ENCODE results near the gene MKI67. TPM values are rescaled to one million over a fixed set of nuclear protein-coding genes. Genes with fewer than 3 reads are reported as not detected.

MKI67 gene
- total and polyA plus RNA-seq, 2 of the 13 experiments (the other 11 are each of a cell fraction or from before 2014, with no cell fraction given): 6.7 to 22.9 TPM

- H3K36me3 ChIP-seq (replicated peaks in 1 of 2; ENCODE audit: control insufficient read depth in 1 of 2, insufficient read depth in 2 of 2, low read length in 2 of 2): no peaks in the 10 kb centered on the region
- DNase-seq (ENCODE audit: low spot score): no peak
- TF ChIP-seq ZGPAT (CRISPR knock-in tag; IDR thresholded peaks at IDR 0.05) (no peak), ZSCAN31 (CRISPR knock-in tag; IDR thresholded peaks at IDR 0.05; ENCODE audit: low read depth) (no peak), DMAP1 (CRISPR knock-in tag; IDR thresholded peaks at IDR 0.05) (no peak), NCOR1 (IDR thresholded peaks at IDR 0.05; ENCODE audit: borderline replicate concordance, low read length) (no peak), ZNF589 (CRISPR knock-in tag; conservative IDR thresholded peaks at IDR 0.05) (no peak)
- no TSS peak for BruUV-seq (replicated peaks)
- no peak overlapping the region for H3K27ac ChIP-seq (ENCODE audit: extremely low read length, insufficient read depth, low read length)
- peaks cover 13% of the 10 kb centered on the region for H3K4me1 ChIP-seq (ENCODE audit: insufficient read depth, low read length)
- intact Hi-C loops (cut with micrococcal nuclease; ENCODE audit: unreplicated experiment): no loop called here
- in situ Hi-C loops (cut with HindIII; ENCODE audit: extremely low pct_ligation_motif_present, low pct_unique_long_range_greater_than_20kb): no loop called here
- ChIA-PET POLR2A (no interaction called here), CTCF (ENCODE audit: low intra/inter-chr PET ratio, low total read pairs) (no interaction called here)
- no peak overlapping the region for H2AFZ ChIP-seq (ENCODE audit: low read length)
- ATAC-seq: no peak
- H3K9ac ChIP-seq (ENCODE audit: insufficient read depth, low read depth, low read length): no peak overlapping the region
- no peaks in the 10 kb centered on the region for H4K20me1 ChIP-seq (ENCODE audit: insufficient read depth, low read length)
- no peaks in the 10 kb centered on the region for H3K9me3 ChIP-seq (ENCODE audit: low read length)
- FAIRE-seq: no peak
- no peaks in the 10 kb centered on the region for H3K79me2 ChIP-seq (ENCODE audit: insufficient read depth, low read length)
- no peak overlapping the region for H3K4me3 ChIP-seq (replicated peaks in 1 of 3; ENCODE audit: insufficient read depth in 1 of 3, low read depth in 2 of 3, low read length in 3 of 3)
- peaks cover 5 to 39% of the 10 kb centered on the region in 2 experiments; a peak in 4 of 5 replicates for H3K27me3 ChIP-seq (ENCODE audit: control insufficient read depth in 1 of 2, insufficient read depth in 2 of 2, low read length in 2 of 2)
- WGBS (ENCODE audit: low lambda C conversion rate): 27% methylated on average over 1 of the region's 1 CpG
- H3K4me2 ChIP-seq (ENCODE audit: low read depth, low read length): no peak overlapping the region
Measured at GRCh38 chr10:128050121-128050516, 76.1 kb downstream of the MKI67 start.

- no peaks in the 10 kb centered on the region for H3K79me2 ChIP-seq (ENCODE audit: insufficient read depth, low read length)
- DNase-seq (ENCODE audit: low spot score) (no peak), FAIRE-seq (no peak), ATAC-seq (no peak)
- no peaks in the 10 kb centered on the region for H3K9me3 ChIP-seq (ENCODE audit: low read length)
- 40% methylated on average over 17 of the region's 23 CpGs for WGBS (ENCODE audit: low lambda C conversion rate)
- H3K36me3 ChIP-seq (replicated peaks in 1 of 2; ENCODE audit: control insufficient read depth in 1 of 2, insufficient read depth in 2 of 2, low read length in 2 of 2): no peaks in the 10 kb centered on the region
- CTCF ChIA-PET (ENCODE audit: low intra/inter-chr PET ratio, low total read pairs): no interaction called here
- H2AFZ ChIP-seq (ENCODE audit: low read length): no peak overlapping the region
- no peaks in the 10 kb centered on the region for H4K20me1 ChIP-seq (ENCODE audit: insufficient read depth, low read length)
- intact Hi-C loops (cut with micrococcal nuclease; ENCODE audit: unreplicated experiment): no loop called here
- POLR2A ChIA-PET: no interaction called here
- in situ Hi-C loops (cut with HindIII; ENCODE audit: extremely low pct_ligation_motif_present, low pct_unique_long_range_greater_than_20kb): no loop called here
- no peak overlapping the region for H3K27ac ChIP-seq (ENCODE audit: extremely low read length, insufficient read depth, low read length)
- peaks cover 5 to 44% of the 10 kb centered on the region in 2 experiments; a peak in 4 of 5 replicates for H3K27me3 ChIP-seq (ENCODE audit: control insufficient read depth in 1 of 2, insufficient read depth in 2 of 2, low read length in 2 of 2)
- H3K4me1 ChIP-seq (ENCODE audit: insufficient read depth, low read length): peaks cover 13% of the 10 kb centered on the region
- H3K9ac ChIP-seq (ENCODE audit: insufficient read depth, low read depth, low read length): no peak overlapping the region
- no peak overlapping the region for H3K4me3 ChIP-seq (replicated peaks in 1 of 3; ENCODE audit: insufficient read depth in 1 of 3, low read depth in 2 of 3, low read length in 3 of 3)
- H3K4me2 ChIP-seq (ENCODE audit: low read depth, low read length): no peak overlapping the region
- no TSS peak for BruUV-seq (replicated peaks)
- TF ChIP-seq GZF1 (CRISPR knock-in tag; IDR thresholded peaks at IDR 0.05) (no peak), ZNF558 (CRISPR knock-in tag; IDR thresholded peaks at IDR 0.05; ENCODE audit: borderline replicate concordance) (no peak)
Measured at GRCh38 chr10:128049226-128050120, 76.8 kb downstream of the MKI67 start.
